ENCODE data around the gene PDZD2. TPM values are rescaled to one million over a fixed set of nuclear protein-coding genes. Genes with fewer than 3 reads are reported as not detected.

PDZD2 gene
- total RNA-seq, 2 donors from 2014 or later: 10.3 to 59.5 TPM

DNA sequence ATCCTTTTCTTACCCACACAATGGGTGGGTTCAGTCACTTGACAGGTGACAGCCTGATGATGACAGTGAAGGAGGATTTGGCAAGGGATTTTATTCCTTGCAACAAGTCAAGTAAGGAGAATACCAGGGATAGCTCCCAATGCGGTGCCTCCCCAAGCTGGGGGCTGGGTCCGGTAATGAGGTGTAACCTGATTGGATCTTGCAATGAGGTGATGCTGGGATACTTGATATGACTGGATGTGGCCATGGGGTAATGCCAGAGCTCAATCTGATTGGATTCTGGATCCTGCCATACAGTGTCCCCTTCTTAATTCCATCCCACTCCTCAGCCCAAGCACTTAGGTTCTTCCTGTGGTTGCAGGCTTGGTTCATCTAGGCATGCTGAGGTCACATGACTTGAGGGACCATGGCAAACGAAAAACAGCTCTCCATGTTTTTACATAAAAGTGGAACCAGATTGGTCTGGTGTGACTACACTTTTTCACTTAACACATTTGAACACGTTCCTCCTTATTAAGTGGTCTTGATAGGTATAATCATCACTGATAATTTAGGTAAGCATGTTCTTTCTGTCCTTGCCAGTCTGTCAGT is 181.1 kb downstream of the PDZD2 start:
- intact Hi-C loops (cut with DNase I): no loop called here
- no peaks in the 10 kb centered on the region for H3K9me3 ChIP-seq
- no peak overlapping the region for H3K4me3 ChIP-seq
- no peaks in the 10 kb centered on the region for H3K27me3 ChIP-seq (replicated peaks; ENCODE audit: insufficient read depth)
- H3K27ac ChIP-seq: no peak overlapping the region
- WGBS: 81% methylated on average over 4 of the region's 4 CpGs
- TF ChIP-seq, protein P1, sequence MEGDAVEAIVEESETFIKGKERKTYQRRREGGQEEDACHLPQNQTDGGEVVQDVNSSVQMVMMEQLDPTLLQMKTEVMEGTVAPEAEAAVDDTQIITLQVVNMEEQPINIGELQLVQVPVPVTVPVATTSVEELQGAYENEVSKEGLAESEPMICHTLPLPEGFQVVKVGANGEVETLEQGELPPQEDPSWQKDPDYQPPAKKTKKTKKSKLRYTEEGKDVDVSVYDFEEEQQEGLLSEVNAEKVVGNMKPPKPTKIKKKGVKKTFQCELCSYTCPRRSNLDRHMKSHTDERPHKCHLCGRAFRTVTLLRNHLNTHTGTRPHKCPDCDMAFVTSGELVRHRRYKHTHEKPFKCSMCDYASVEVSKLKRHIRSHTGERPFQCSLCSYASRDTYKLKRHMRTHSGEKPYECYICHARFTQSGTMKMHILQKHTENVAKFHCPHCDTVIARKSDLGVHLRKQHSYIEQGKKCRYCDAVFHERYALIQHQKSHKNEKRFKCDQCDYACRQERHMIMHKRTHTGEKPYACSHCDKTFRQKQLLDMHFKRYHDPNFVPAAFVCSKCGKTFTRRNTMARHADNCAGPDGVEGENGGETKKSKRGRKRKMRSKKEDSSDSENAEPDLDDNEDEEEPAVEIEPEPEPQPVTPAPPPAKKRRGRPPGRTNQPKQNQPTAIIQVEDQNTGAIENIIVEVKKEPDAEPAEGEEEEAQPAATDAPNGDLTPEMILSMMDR (IDR thresholded peaks at IDR 0.05): no peak
- TF ChIP-seq POLR2AphosphoS5 (IDR thresholded peaks at IDR 0.05) (no peak), POLR2A (IDR thresholded peaks at IDR 0.05) (no peak)
- H3K36me3 ChIP-seq: no peaks in the 10 kb centered on the region
- no peak for DNase-seq (ENCODE audit: low spot score)
- no peaks in the 10 kb centered on the region for H3K4me1 ChIP-seq (replicated peaks)

DNA sequence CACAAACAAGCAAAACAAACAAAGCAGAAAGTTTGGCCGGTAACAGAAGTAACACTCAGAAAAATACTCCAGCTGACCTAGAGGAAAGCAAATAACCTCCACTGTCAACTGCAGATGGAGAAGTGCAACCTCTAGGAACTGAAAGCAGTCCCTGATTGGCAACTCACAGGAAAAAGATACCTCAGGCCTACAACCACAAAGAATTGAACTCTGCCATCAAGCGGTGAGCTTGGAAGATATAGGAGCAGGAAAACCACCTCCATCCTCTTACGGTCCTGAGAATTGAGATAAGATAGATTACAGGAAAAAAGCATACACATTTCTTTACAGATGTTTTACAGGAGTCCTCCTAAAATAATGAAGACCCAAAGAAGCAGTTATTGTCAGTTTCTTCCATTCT is 184.5 kb downstream of the PDZD2 start:
- TF ChIP-seq, protein P1 (IDR thresholded peaks at IDR 0.05): no peak
- TF ChIP-seq POLR2A (IDR thresholded peaks at IDR 0.05): no peak
- Histone ChIP-seq H3K4me1 (replicated peaks) (no peaks in the 10 kb centered on the region), H3K27ac (no peak overlapping the region), H3K27me3 (replicated peaks; ENCODE audit: insufficient read depth) (no peaks in the 10 kb centered on the region), H3K9me3 (no peaks in the 10 kb centered on the region), H3K36me3 (no peaks in the 10 kb centered on the region), H3K4me3 (no peak overlapping the region)
- 82% methylated on average over 3 of the region's 3 CpGs for WGBS
- no peak for DNase-seq (ENCODE audit: low spot score)
- intact Hi-C loops (cut with DNase I): no loop called here

DNA sequence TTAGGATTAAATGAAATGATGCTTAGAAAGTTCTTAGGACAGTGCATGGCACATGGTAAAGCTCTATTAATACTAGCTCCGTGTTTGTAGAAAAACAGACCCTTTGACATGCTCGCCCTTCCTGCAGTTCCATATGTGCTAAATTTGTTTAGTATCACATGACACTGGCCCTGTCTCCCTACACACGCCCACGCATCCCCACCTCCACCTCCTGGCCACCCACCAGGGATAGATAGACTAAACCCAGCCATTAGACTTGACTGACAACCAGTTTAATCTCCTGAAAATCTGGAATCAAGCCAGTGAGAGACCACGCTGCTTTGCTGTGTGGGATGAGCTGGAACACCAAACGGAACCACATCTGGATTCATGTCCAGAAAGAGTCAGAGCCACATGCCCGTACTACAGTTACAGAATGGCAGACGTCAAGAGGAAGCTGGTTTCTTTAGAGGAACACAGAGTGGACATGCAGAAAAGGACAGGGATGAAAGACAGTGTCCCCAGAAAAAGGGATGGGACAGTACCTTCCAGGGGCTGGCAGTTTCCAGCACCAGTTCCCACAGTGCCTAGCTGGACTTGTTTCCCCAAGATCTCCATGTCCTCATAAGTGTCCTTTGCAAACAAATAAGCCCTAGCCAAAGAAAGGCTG is 186.1 kb downstream of the PDZD2 start:
- TF ChIP-seq, protein P1 (IDR thresholded peaks at IDR 0.05): no peak
- TF ChIP-seq POLR2A (IDR thresholded peaks at IDR 0.05) (no peak), POLR2AphosphoS5 (IDR thresholded peaks at IDR 0.05) (peak; percentile 48)
- no peak overlapping the region for H3K4me3 ChIP-seq
- 36% methylated on average over 8 of the region's 8 CpGs for WGBS
- no peak overlapping the region for H3K27ac ChIP-seq
- no peaks in the 10 kb centered on the region for H3K4me1 ChIP-seq (replicated peaks)
- no peaks in the 10 kb centered on the region for H3K9me3 ChIP-seq
- H3K36me3 ChIP-seq: no peaks in the 10 kb centered on the region
- intact Hi-C loops (cut with DNase I): loop anchor here (2.0 to 5.0 kb wide), 2 partner anchors 252 to 268 kb away; no protein-coding TSS in a partner anchor
- no peak for DNase-seq (ENCODE audit: low spot score)
- H3K27me3 ChIP-seq (replicated peaks; ENCODE audit: insufficient read depth): no peaks in the 10 kb centered on the region

DNA sequence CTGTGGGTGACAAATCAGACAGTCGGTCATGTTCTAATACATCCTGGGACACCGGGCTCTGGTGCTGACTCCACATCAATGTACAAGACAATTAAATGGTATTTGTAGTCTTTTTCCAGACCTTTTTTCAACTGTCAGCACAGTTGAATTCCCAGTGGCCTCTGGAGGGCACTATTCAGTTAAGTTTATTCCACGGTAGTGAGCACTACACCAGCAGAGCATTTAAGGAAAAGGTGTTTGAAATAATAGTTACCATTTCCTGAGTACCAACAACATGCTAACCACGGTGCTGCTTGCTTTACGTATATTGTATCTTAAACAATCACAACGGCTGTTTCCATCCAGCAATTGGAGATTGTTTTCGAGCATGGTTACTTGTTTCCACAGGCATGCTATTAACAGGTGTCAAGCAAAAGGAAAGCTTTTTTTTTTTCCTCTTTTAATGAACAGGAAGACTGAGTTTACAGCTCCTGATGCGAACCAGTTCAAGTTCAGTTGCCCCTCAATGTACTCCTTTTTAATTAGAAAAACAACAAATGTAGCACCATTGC is 186.7 kb downstream of the PDZD2 start:
- intact Hi-C loops (cut with DNase I): loop anchor here (2.0 to 5.0 kb wide), 2 partner anchors 252 to 267 kb away; no protein-coding TSS in a partner anchor
- Histone ChIP-seq H3K4me1 (replicated peaks) (no peaks in the 10 kb centered on the region), H3K27me3 (replicated peaks; ENCODE audit: insufficient read depth) (no peaks in the 10 kb centered on the region), H3K36me3 (no peaks in the 10 kb centered on the region), H3K27ac (no peak overlapping the region), H3K9me3 (no peaks in the 10 kb centered on the region), H3K4me3 (no peak overlapping the region)
- DNase-seq (ENCODE audit: low spot score): peak; percentile 65
- TF ChIP-seq, protein P1 (IDR thresholded peaks at IDR 0.05): peak in 3 of 4 experiments; percentile 67 to 72 (median 72)
- TF ChIP-seq POLR2AphosphoS5 (IDR thresholded peaks at IDR 0.05): no peak
- WGBS: 12% methylated on average over 8 of the region's 8 CpGs

All from prostate gland (tissue), 2 donors.